Thyroid gland (tissue), 4 donors: Measurements from ENCODE around the gene TUBGCP2. TPM values are rescaled to one million over a fixed set of nuclear protein-coding genes. Genes with fewer than 3 reads are reported as not detected.
A peak's percentile ranks its signal among the peaks of the same experiment; 100 is the strongest.

Source experiments
- DNase-seq, 2 donors: peaks; one replicate each; pipeline ENCODE4 v3.0.0-alpha.2; 2019
- H3K27ac ChIP-seq, 3 donors: fragments of 200-600 bp; sonication (generic); 1 replicate in 2 of 3; 2 replicates in 1 of 3; pipeline ENCODE4 v1.5.1; 2016 to 2019; ENCODE audit warnings: mild to moderate bottlenecking in 1 of 3, moderate library complexity in 1 of 3
- H3K27me3 ChIP-seq: fragments of 200-600 bp; sonication (generic); one replicate; pipeline ENCODE4 v1.5.1; 2019
- H3K36me3 ChIP-seq, 2 donors: fragments of 200-600 bp; sonication (generic); one replicate each; pipeline ENCODE4 v1.5.1; 2016 to 2019
- H3K4me1 ChIP-seq, 2 donors: fragments of 200-600 bp; sonication (generic); one replicate each; pipeline ENCODE4 v1.5.1; 2017 to 2019
- H3K4me3 ChIP-seq, 3 donors: fragments of 200-600 bp; sonication (generic); replicated peaks in 1 of 3; 1 replicate in 2 of 3; 2 replicates in 1 of 3; pipeline ENCODE4 v1.5.1; 2016; ENCODE audit warnings: mild to moderate bottlenecking in 1 of 3
- H3K9me3 ChIP-seq: fragments of 200-600 bp; sonication (generic); one replicate; pipeline ENCODE4 v1.5.1; 2017
- CTCF ChIP-seq, 6 experiments: fragments of 200-600 bp in 3 of 6; fragments of 450-650 bp in 3 of 6; sonication (generic) in 3 of 6; IDR thresholded peaks; one replicate each; pipeline ENCODE4 v1.5.1; 2016 to 2019; ENCODE audit warnings: antibody characterized with exemption in 6 of 6, mild to moderate bottlenecking in 2 of 6, inconsistent platforms in 1 of 6, moderate library complexity in 1 of 6
- POLR2A ChIP-seq, 2 donors: fragments of 450-650 bp; IDR thresholded peaks; one replicate each; pipeline ENCODE4 v1.6.1; 2017; ENCODE audit warnings: antibody characterized with exemption in 2 of 2, mild to moderate bottlenecking in 2 of 2, moderate library complexity in 1 of 2
- WGBS, 2 donors: methylation state at CpG; one replicate each; pipeline ENCODE4 v1.1.5; 2017; 5-methylcytosine and 5-hydroxymethylcytosine counted together
- intact Hi-C: fragments of 100-400 bp; cut with DNase I; formaldehyde crosslinking; loops from one replicate; pipeline ENCODE4 v1.15.1; 2023
- total RNA-seq, 4 donors: library from RNA; depleted of rRNA; stranded (reverse); fragments of >200 nt; gene quantifications; one replicate each; pipeline ENCODE4 v1.2.3, GENCODE V29; 2016

The TUBGCP2 gene
- total RNA-seq, 4 donors from 2014 or later: 56.5 to 73.3 (median 62.9) TPM

GRCh38 chr10:133318494-133319127, 9.9 kb upstream of the TUBGCP2 start:
- no peaks in the 10 kb centered on the region for H3K9me3 ChIP-seq
- H3K27ac ChIP-seq: no peak overlapping the region
- no peaks in the 10 kb centered on the region for H3K36me3 ChIP-seq
- H3K27me3 ChIP-seq: no peaks in the 10 kb centered on the region
- peak in 5 of 6 experiments; percentile 36 to 65 (median 51) for TF ChIP-seq CTCF (IDR thresholded peaks at IDR 0.05)
- TF ChIP-seq POLR2A (IDR thresholded peaks at IDR 0.05): no peak
- H3K4me1 ChIP-seq: peaks cover 4 to 6% of the 10 kb centered on the region in 2 donors
- 0 to 31% methylated on average over 7 to 9 of the region's 51 CpGs for WGBS, 2 donors
- DNase-seq: peak; percentile 48 to 52
- no peak overlapping the region for H3K4me3 ChIP-seq
- intact Hi-C loops: no loop called here

GRCh38 chr10:133316732-133317131, 8.1 kb upstream of the TUBGCP2 start:
- WGBS, 2 donors: 83 to 88% methylated on average over 3 to 6 of the region's 7 CpGs
- TF ChIP-seq POLR2A (IDR thresholded peaks at IDR 0.05) (no peak), CTCF (IDR thresholded peaks at IDR 0.05) (no peak)
- Histone ChIP-seq H3K36me3 (no peaks in the 10 kb centered on the region), H3K27ac (no peak overlapping the region), H3K27me3 (no peaks in the 10 kb centered on the region), H3K4me3 (no peak overlapping the region), H3K4me1 (peaks cover 4 to 6% of the 10 kb centered on the region in 2 donors), H3K9me3 (no peaks in the 10 kb centered on the region)
- DNase-seq: no peak
- intact Hi-C loops: no loop called here

- WGBS, 2 donors: 94 to 96% methylated on average over 5 to 9 of the region's 9 CpGs
- Histone ChIP-seq H3K4me3 (no peak overlapping the region), H3K27me3 (no peaks in the 10 kb centered on the region), H3K4me1 (peaks cover 4 to 6% of the 10 kb centered on the region in 2 donors), H3K27ac (no peak overlapping the region), H3K36me3 (peaks cover 0 to 3% of the 10 kb centered on the region in 2 donors), H3K9me3 (no peaks in the 10 kb centered on the region)
- TF ChIP-seq CTCF (IDR thresholded peaks at IDR 0.05): no peak
- TF ChIP-seq POLR2A (IDR thresholded peaks at IDR 0.05): no peak
- intact Hi-C loops: no loop called here
- DNase-seq: no peak
Measured at GRCh38 chr10:133316266-133316665, 7.6 kb upstream of the TUBGCP2 start.

GRCh38 chr10:133315847-133316246, 7.2 kb upstream of the TUBGCP2 start:
- WGBS, 2 donors: 85 to 90% methylated on average over 5 of the region's 5 CpGs
- H3K4me3 ChIP-seq: no peak overlapping the region
- H3K36me3 ChIP-seq: peaks cover 0 to 3% of the 10 kb centered on the region in 2 donors
- no peaks in the 10 kb centered on the region for H3K27me3 ChIP-seq
- H3K27ac ChIP-seq: no peak overlapping the region
- no peak for TF ChIP-seq CTCF (IDR thresholded peaks at IDR 0.05)
- TF ChIP-seq POLR2A (IDR thresholded peaks at IDR 0.05): no peak
- DNase-seq: no peak
- no peaks in the 10 kb centered on the region for H3K9me3 ChIP-seq
- peaks cover 4 to 6% of the 10 kb centered on the region in 2 donors for H3K4me1 ChIP-seq
- intact Hi-C loops: no loop called here

GRCh38 chr10:133314911-133315310, 6.2 kb upstream of the TUBGCP2 start:
- H3K4me1 ChIP-seq: peaks cover 4 to 6% of the 10 kb centered on the region in 2 donors
- H3K27me3 ChIP-seq: no peaks in the 10 kb centered on the region
- H3K36me3 ChIP-seq: peaks cover 0 to 10% of the 10 kb centered on the region in 2 donors
- no peak for DNase-seq
- no peak overlapping the region for H3K27ac ChIP-seq
- intact Hi-C loops: loop anchor here (5.0 kb wide), 2 partner anchors 53 to 62 kb away; partner anchors contain the start of gene PAOX
- no peak for TF ChIP-seq CTCF (IDR thresholded peaks at IDR 0.05)
- H3K4me3 ChIP-seq: no peak overlapping the region
- H3K9me3 ChIP-seq: no peaks in the 10 kb centered on the region
- WGBS, 2 donors: 75 to 80% methylated on average over 9 to 12 of the region's 12 CpGs
